Measurements from ENCODE around the gene PPP6R2.

DNA sequence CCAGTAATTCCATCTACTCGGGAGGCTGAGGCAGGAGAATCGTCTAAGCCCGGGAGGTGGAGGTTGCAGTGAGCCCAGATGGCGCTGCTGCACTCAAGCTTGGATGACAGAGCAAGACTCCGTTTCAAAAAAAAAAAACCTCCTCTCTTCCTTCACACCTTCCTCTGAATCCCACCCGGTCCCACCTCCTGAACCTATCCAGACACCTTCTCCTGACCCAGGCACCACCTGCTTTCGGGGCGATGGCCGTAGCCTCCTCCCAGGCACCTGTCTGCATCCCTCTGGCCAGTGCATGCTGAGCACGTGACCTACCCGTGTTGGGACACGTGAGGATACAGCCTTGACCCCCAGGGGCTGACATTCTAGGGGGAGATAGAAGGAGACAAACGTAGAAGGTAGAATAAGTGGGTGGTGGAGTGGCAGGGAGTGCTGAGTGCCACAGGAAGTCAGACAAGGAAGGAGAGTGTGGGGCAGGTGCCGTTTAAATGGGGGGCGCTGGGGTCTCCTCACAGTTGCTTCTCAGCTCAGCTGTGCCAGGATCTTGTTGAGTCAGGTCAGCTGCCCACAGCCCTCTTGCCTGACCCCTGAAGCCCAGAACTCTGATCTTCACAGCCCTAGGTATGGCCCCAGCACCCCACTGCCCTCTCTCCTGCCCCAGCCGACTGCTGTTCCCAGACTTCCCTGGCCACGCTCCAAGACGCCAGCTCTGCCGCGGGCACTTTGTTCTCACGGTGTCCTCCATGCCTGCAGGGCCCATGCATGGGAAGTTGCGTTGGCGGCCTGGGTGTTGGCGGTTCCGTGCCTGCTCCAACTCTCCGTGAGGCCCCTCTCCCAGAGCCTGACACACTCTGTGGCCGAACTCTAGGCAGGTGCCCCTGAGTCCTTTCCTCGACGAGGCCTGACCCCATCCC is 142.3 kb downstream of the PPP6R2 start:
- TF ChIP-seq POLR2A (IDR thresholded peaks at IDR 0.05), result no peak
- TF ChIP-seq, protein P1, sequence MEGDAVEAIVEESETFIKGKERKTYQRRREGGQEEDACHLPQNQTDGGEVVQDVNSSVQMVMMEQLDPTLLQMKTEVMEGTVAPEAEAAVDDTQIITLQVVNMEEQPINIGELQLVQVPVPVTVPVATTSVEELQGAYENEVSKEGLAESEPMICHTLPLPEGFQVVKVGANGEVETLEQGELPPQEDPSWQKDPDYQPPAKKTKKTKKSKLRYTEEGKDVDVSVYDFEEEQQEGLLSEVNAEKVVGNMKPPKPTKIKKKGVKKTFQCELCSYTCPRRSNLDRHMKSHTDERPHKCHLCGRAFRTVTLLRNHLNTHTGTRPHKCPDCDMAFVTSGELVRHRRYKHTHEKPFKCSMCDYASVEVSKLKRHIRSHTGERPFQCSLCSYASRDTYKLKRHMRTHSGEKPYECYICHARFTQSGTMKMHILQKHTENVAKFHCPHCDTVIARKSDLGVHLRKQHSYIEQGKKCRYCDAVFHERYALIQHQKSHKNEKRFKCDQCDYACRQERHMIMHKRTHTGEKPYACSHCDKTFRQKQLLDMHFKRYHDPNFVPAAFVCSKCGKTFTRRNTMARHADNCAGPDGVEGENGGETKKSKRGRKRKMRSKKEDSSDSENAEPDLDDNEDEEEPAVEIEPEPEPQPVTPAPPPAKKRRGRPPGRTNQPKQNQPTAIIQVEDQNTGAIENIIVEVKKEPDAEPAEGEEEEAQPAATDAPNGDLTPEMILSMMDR (IDR thresholded peaks at IDR 0.05), result no peak
